Fibroblast of lung (primary cell): ENCODE results near the gene CCDC57. TPM values are rescaled to one million over a fixed set of nuclear protein-coding genes. Genes with fewer than 3 reads are reported as not detected.

Source experiments
- DNase-seq, 2 donors: peaks; one replicate each; pipeline versions ENCODE4 v3.0.0 to v3.0.0-alpha.2; 2010; ENCODE audit warnings: low read depth in 2 of 2
- H2AFZ ChIP-seq: 2 replicates; pipeline ENCODE4 v1.5.1; 2012; ENCODE audit warnings: low read length, control low read depth, inconsistent platforms
- H3K27ac ChIP-seq: 2 replicates; pipeline ENCODE4 v1.5.1; 2011; ENCODE audit warnings: low read length, control low read depth; ENCODE audit not compliant: insufficient read depth
- H3K27me3 ChIP-seq: 2 replicates; pipeline ENCODE4 v1.5.1; 2011; ENCODE audit warnings: mild to moderate bottlenecking, low read length; ENCODE audit not compliant: control insufficient read depth, insufficient read depth
- H3K36me3 ChIP-seq: 2 replicates; pipeline ENCODE4 v1.5.1; 2011; ENCODE audit warnings: low read length; ENCODE audit not compliant: control insufficient read depth, insufficient read depth
- H3K4me1 ChIP-seq: 2 replicates; pipeline ENCODE4 v1.5.1; 2011; ENCODE audit warnings: low read length; ENCODE audit not compliant: control insufficient read depth, insufficient read depth; ENCODE audit errors: extremely low read depth
- H3K4me2 ChIP-seq: 2 replicates; pipeline ENCODE4 v1.5.1; 2011; ENCODE audit warnings: low read length, control low read depth; ENCODE audit not compliant: insufficient read depth; ENCODE audit errors: extremely low read depth
- H3K4me3 ChIP-seq, 4 experiments: fragments of 200-600 bp in 1 of 4; sonication (generic) in 1 of 4; replicated peaks in 1 of 4; 2 replicates each; pipeline ENCODE4 v1.5.1; 2011 to 2016; ENCODE audit warnings: low read length in 4 of 4, low read depth in 3 of 4, mild to moderate bottlenecking in 3 of 4, control low read depth in 2 of 4, inconsistent platforms in 1 of 4, mixed read lengths in 1 of 4; ENCODE audit not compliant: insufficient read depth in 1 of 4; ENCODE audit errors: control extremely low read depth in 1 of 4
- H3K79me2 ChIP-seq: 2 replicates; pipeline ENCODE4 v1.5.1; 2012; ENCODE audit warnings: mild to moderate bottlenecking, low read length, inconsistent platforms; ENCODE audit not compliant: control insufficient read depth, insufficient read depth
- H3K9ac ChIP-seq: 2 replicates; pipeline ENCODE4 v1.5.1; 2011; ENCODE audit warnings: mild to moderate bottlenecking, low read length, control low read depth; ENCODE audit not compliant: insufficient read depth
- H3K9me3 ChIP-seq: 2 replicates; pipeline ENCODE4 v1.5.1; 2012; ENCODE audit warnings: low read depth, low read length; ENCODE audit not compliant: control insufficient read depth, insufficient read depth
- H4K20me1 ChIP-seq: 2 replicates; pipeline ENCODE4 v1.5.1; 2011; ENCODE audit warnings: low read length; ENCODE audit not compliant: control insufficient read depth, insufficient read depth; ENCODE audit errors: extremely low read depth
- CTCF ChIP-seq, 2 donors: IDR thresholded peaks in 1 of 2; conservative IDR thresholded peaks in 1 of 2; 1 replicate in 1 of 2; 2 replicates in 1 of 2; pipeline ENCODE4 v1.5.1; 2011 to 2012; ENCODE audit warnings: low read length in 2 of 2, control low read depth in 1 of 2, inconsistent platforms in 1 of 2, low read depth in 1 of 2, mild to moderate bottlenecking in 1 of 2
- EZH2 ChIP-seq: IDR thresholded peaks from 2 replicates; pipeline ENCODE4 v1.5.1; 2012; ENCODE audit warnings: low read length, control low read depth, mild to moderate bottlenecking; ENCODE audit errors: missing control alignments
- polyA plus RNA-seq, 2 donors: library from polyadenylated mRNA; depleted of rRNA in 1 of 2; stranded (reverse) in 1 of 2; unstranded in 1 of 2; fragments of >200 nt; gene quantifications; 2 replicates each; pipeline ENCODE4 v1.2.1, GENCODE V29; 2011 to 2012; ENCODE audit warnings: missing spikeins in 1 of 2
- total RNA-seq: library from RNA; depleted of rRNA; stranded (reverse); fragments of >200 nt; gene quantifications from 2 replicates; pipeline ENCODE4 v1.2.1, GENCODE V29; 2014

Gene CCDC57
- total and polyA plus RNA-seq, 2 donors (not counting 1 experiment from before 2014, with no cell fraction given), result 7.1 to 10.1 TPM

- H3K27ac ChIP-seq, result no peak overlapping the region
- no peak overlapping the region for H3K4me2 ChIP-seq
- no peak for TF ChIP-seq CTCF (conservative IDR thresholded peaks at IDR 0.05 in 1 of 2, IDR thresholded peaks at IDR 0.05 in 1 of 2; ENCODE audit: low read depth in 1 of 2, low read length in 2 of 2)
- TF ChIP-seq EZH2, result no peak
- H4K20me1 ChIP-seq, result no peaks in the 10 kb centered on the region
- H3K9ac ChIP-seq, result no peak overlapping the region
- no peak for DNase-seq
- H3K36me3 ChIP-seq, result no peaks in the 10 kb centered on the region
- no peak overlapping the region for H3K4me3 ChIP-seq
- no peak overlapping the region for H2AFZ ChIP-seq
- peaks cover 15% of the 10 kb centered on the region for H3K4me1 ChIP-seq
- H3K9me3 ChIP-seq, result no peaks in the 10 kb centered on the region
- no peaks in the 10 kb centered on the region for H3K79me2 ChIP-seq
- H3K27me3 ChIP-seq, result no peaks in the 10 kb centered on the region
Observed at GRCh38 chr17:82221341-82221902, 8.8 kb upstream of the CCDC57 start.

DNA sequence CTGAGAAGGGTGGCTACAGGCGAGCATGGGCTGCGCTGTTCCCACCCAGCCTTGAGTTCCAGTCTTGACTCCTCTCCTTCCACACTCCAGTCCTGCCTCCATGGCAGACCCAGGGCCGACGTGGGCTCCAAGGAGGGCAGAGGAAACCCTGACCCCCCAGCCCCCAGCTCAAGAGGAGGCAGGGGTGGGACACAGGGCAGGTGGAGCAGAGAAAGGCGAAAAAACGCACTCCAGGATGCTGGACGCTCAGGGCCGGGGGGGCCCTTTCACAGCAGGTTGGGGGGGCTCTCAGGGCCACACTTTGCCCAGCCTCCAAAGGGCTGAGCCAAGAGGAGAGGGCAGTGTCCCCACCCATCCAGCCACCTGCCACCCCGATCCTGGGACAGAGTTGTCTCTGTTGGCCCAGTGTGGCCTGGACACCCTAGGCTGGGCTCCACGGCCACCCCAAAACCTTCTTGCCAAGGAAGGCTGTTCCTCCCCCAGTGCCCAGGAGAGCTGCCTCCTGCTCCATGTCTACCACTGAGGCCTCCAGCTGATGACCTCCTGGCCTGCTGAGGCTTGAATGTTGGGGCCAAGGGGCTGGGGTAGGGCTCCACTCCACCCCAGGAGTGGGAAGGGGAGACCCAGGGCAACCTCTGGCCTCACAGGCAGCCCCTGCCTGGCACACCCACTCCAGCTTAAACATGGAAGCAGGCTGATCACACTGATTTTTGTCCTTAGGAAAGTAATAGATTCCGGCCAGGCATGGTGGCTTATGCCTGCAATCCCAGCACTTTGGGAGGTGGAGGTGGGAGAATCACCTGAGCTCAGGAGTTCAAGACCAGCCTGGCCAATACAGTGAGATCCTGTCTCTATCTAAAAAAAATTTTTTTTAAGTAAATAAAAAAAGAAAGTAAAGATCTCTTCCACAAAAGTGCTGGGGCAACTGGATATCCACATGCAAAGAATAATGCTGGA lies 7.4 kb upstream of the CCDC57 start:
- no peak overlapping the region for H2AFZ ChIP-seq
- no peaks in the 10 kb centered on the region for H4K20me1 ChIP-seq
- H3K27ac ChIP-seq, result no peak overlapping the region
- H3K4me3 ChIP-seq, result no peak overlapping the region
- no peaks in the 10 kb centered on the region for H3K27me3 ChIP-seq
- no peak for DNase-seq
- TF ChIP-seq EZH2 (no peak), CTCF (conservative IDR thresholded peaks at IDR 0.05 in 1 of 2, IDR thresholded peaks at IDR 0.05 in 1 of 2; ENCODE audit: low read depth in 1 of 2, low read length in 2 of 2) (no peak)
- H3K4me1 ChIP-seq, result peaks cover 24% of the 10 kb centered on the region
- H3K36me3 ChIP-seq, result no peaks in the 10 kb centered on the region
- no peak overlapping the region for H3K4me2 ChIP-seq
- no peaks in the 10 kb centered on the region for H3K9me3 ChIP-seq
- H3K9ac ChIP-seq, result no peak overlapping the region
- H3K79me2 ChIP-seq, result no peaks in the 10 kb centered on the region

DNA sequence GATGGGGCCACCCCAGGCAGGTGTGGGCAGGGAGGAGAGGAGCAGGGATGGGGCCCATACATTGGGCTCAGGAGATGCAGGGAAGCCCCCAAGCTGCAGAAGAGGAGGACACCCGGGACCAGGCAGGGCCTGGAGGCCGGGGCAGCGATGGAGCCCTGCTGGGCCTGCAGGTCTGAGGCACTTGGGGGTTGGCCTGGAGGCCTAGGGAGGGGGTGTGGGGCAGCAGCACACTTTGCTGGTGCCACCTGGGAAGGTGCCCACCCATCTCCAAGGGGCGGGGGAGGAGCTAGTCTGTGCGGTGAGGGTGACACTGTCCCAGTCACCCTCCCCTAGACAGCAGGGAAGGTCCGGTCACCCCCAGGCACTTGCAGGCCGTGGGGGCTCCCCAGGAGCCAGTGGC lies 6.4 kb upstream of the CCDC57 start:
- no peak overlapping the region for H2AFZ ChIP-seq
- H3K27me3 ChIP-seq, result no peaks in the 10 kb centered on the region
- H3K4me1 ChIP-seq, result peaks cover 25% of the 10 kb centered on the region
- H3K27ac ChIP-seq, result no peak overlapping the region
- H3K4me3 ChIP-seq, result no peak overlapping the region
- no peak for DNase-seq
- no peaks in the 10 kb centered on the region for H4K20me1 ChIP-seq
- no peaks in the 10 kb centered on the region for H3K79me2 ChIP-seq
- H3K9ac ChIP-seq, result no peak overlapping the region
- no peaks in the 10 kb centered on the region for H3K36me3 ChIP-seq
- H3K4me2 ChIP-seq, result no peak overlapping the region
- TF ChIP-seq EZH2 (no peak), CTCF (conservative IDR thresholded peaks at IDR 0.05 in 1 of 2, IDR thresholded peaks at IDR 0.05 in 1 of 2; ENCODE audit: low read depth in 1 of 2, low read length in 2 of 2) (no peak)
- no peaks in the 10 kb centered on the region for H3K9me3 ChIP-seq
